SK-N-SH treated with all-trans-retinoic acid at 6 μM for 48 hours (cell line): ENCODE measurements around the gene CD28.

Experiments used
- TOX ChIP-seq: fragments of 250-450 bp; sonication (Bioruptor Pico); IDR thresholded peaks from 2 replicates; pipeline ENCODE4 v1.8.0; 2021; ENCODE audit warnings: mild to moderate bottlenecking, moderate library complexity, borderline replicate concordance
- ZFP3 ChIP-seq: fragments of 250-450 bp; sonication (Bioruptor Pico); IDR thresholded peaks from 2 replicates; pipeline ENCODE4 v1.5.0; 2020; ENCODE audit warnings: mild to moderate bottlenecking, moderate library complexity
- ZNF70 ChIP-seq: fragments of 450-650 bp; formaldehyde crosslinking; IDR thresholded peaks from 2 replicates; pipeline ENCODE4 v1.5.0; 2020; ENCODE audit warnings: mild to moderate bottlenecking, moderate library complexity
- TF ChIP-seq, protein P1 (sequence below): fragments of 250-450 bp; sonication (Bioruptor Pico); IDR thresholded peaks from 2 replicates; pipeline ENCODE4 v1.8.0; 2021; ENCODE audit warnings: low read depth, mild to moderate bottlenecking, moderate library complexity, borderline replicate concordance

DNA sequence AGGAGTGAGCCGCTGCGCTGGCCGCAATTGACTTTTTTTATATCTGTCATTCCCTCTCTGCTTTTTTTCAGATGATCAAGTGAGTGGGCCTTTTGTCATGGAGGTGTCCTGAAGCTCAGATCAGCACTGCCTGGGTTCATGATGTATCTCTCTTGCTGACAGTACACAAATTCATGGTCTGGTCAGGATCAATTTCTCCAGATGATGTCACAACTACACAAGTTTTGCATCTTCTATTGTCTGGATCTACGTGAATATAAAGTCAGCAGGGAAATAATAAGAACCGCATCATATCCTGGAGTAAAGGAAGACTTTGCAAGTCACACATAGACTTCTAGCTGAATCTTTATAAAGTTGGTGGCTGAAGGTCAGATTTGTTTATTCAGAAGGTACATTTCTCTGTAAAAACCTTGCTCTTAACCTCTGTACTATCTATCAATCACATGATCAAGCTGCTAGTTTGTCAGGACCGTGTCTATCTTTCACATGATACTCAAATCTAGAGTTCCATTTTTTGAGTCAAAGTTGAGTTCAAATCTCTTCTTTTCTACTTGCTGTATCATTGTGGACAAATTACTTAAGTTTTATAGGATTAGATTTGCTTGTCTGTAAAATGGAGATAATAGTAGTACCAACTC, 13.1 kb upstream of the CD28 start:
- TF ChIP-seq, protein P1, sequence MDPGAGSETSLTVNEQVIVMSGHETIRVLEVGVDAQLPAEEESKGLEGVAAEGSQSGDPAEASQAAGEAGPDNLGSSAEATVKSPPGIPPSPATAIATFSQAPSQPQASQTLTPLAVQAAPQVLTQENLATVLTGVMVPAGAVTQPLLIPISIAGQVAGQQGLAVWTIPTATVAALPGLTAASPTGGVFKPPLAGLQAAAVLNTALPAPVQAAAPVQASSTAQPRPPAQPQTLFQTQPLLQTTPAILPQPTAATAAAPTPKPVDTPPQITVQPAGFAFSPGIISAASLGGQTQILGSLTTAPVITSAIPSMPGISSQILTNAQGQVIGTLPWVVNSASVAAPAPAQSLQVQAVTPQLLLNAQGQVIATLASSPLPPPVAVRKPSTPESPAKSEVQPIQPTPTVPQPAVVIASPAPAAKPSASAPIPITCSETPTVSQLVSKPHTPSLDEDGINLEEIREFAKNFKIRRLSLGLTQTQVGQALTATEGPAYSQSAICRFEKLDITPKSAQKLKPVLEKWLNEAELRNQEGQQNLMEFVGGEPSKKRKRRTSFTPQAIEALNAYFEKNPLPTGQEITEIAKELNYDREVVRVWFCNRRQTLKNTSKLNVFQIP (CRISPR knock-in tag), result no peak
- no peak for TF ChIP-seq TOX (CRISPR knock-in tag)
- no peak for TF ChIP-seq ZNF70 (CRISPR knock-in tag)
- no peak for TF ChIP-seq ZFP3 (CRISPR knock-in tag)
